Jurkat, Clone E6-1 (cell line): ENCODE data around the gene ACTC1.

ENCODE experiments used
- DNase-seq: peaks from one replicate; pipeline ENCODE4 v3.0.0-alpha.2; 2011; ENCODE audit warnings: low read depth, low spot score
- H3K4me3 ChIP-seq: 2 replicates; pipeline ENCODE4 v1.5.1; 2011; ENCODE audit warnings: mild to moderate bottlenecking, low read length, control low read depth, moderate library complexity

Gene ACTC1

DNA sequence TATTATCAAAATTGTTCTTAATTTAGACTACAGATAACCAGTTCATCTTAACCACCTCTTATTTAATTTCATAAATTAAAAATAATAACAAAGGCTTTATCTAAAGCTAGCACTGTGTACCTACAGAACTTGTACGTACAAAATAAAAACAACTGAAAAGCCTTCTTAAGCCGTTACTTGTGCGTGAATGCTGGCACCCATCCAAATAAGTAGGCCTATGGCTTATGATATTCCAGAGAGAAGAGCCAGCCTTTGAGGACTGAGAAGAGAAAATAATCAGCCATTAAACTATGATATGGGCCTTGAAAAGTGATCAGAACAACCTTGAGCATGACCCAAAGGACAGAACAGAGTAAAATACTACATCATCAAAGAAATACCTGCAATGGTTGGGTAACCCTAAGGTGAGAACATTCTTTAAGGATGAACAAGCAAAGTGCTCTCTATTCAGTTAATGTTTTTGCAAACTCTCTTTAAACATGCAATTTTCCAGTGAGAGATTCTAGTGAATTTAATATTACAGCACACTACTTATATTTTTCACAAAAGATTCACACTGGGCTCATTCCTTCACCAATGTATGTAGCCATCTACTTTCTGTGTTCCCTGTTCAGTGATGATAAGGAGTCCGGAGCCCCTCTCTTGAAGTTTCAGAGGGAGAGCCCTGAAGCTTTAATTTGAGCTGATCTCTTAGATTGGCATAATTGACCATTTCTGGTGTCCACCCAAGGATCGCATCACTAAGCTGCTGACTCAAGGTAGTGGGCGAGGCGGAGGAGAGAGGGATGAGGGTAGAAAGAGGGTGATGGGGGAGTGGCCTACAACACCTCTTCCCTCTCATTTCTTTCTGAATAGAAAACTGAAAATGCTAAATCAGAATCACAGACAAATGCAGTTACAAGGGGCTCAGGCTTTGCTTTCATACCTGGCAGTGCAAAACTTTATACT is 7.7 kb upstream of the ACTC1 start:
- H3K4me3 ChIP-seq = no peak overlapping the region
- DNase-seq = no peak

DNA sequence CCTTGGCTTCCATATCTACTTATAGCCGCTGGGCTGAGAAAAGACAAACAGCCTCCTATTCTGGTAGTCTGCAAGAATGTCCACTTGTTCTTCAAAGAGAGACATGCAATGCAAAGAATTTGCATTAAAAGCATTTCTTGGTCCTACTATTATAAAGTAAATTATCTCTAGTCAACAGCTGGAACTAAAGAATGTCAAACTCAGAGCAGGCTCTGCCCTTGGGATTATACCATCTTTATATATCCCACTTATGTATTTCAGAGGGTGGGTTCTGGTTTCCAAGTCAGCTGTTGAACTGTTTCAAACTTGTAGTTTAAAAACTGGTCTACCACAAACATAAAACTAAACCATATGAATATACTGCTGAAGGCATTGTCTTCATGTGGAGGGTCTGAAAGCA is 7.0 kb upstream of the ACTC1 start:
- H3K4me3 ChIP-seq = no peak overlapping the region
- DNase-seq = no peak

DNA sequence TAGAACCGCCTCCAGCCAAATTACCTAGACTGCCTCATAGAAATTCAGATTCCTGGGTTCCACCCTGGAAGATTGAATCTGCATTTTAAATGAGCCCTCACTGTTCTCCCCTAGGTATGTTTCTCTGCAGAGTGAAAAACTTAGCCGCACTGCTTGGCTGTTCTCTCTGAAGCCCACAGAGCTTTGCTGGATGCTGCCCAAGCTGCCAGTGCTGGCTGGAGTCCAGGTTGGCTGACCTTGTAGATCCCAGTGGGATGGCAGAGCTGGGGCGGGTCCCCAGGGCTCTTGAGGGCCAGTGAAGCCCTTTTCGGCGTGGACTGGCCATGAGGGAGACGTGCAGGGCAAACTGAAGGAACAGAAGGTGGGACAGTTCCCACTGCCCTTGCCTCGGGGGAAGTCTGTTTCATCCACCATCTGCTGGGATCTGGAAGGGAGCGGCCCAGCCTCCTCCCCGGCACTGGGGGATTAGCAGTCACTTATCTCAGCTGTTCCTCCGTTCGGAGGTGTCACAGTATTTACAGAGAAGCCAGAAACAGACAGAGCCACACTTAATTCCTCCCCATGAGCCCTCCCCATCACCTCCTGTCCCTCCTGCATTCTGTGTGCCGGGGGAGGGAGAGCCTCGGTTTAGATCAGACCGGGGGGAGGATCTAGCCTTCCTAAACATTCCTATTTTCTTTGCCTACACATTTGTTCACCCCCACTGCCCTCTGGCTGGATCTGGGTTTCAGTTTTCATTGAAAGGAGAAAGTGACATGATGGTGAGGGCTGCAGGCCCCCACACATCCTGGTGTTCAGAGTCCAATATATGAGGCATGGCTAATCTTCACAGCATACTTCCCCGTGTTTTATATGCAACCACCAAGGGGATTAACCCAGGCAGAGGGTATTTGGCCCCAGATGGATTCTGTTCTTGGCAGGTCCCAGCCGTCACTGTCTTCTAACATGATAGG is 4.1 kb upstream of the ACTC1 start:
- H3K4me3 ChIP-seq = no peak overlapping the region
- no peak for DNase-seq

DNA sequence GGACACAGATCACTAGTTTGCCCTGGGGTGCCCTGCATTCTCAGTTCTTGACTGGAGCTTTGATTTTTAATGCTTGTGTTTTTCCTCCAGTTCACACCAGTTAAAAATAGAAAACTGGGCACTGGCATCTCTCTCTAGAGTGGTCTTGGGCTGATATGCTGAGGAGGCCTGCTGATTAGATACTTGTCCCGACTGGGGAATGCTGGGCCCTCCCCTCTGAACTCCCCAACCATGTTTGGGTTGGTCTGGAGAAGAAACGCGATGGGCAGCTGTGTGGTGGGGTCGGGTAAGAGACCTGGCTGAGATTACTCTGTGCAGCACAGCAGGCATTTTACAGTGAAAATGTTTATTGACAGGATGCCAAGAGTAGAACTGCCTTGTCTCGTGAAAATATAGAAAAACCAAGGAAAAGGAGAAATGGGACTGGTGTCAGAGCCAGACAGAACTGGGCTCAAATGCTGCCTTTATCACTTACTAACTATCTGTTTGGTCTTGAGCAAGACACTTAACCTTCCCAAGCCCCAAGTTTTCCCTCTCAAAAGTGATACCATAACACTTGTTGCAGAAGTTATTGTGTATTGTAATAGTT is 1.6 kb upstream of the ACTC1 start:
- DNase-seq = no peak
- H3K4me3 ChIP-seq = no peak overlapping the region

DNA sequence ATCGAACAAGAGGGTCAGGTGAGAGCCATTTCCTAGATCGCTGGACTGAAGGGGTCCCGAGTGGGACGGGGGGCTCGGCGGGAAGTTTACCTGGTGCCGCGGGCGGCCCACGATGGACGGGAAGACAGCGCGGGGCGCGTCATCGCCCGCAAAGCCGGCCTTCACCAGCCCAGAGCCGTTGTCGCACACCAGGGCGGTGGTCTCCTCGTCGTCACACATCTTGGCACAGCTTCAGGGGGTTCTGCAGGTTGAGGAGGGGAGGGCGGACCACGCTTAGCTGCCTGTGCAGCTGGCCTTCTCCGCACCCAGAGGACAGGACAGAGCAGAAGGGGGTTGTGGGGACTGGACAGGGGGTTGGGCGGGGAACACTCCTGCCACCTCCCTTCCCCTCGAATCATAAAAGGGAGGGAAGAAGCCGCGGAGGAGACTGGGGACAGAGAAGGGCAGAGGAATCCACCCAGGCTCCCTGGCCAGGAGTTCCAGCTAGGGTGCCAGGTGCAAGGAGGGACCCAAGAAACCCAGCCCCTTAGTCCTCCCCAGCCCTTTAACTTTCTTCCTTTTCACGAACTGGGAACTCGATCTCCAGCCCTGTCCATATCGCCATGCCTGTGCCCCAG is 651 bp downstream of the ACTC1 start:
- no peak overlapping the region for H3K4me3 ChIP-seq
- no peak for DNase-seq

DNA sequence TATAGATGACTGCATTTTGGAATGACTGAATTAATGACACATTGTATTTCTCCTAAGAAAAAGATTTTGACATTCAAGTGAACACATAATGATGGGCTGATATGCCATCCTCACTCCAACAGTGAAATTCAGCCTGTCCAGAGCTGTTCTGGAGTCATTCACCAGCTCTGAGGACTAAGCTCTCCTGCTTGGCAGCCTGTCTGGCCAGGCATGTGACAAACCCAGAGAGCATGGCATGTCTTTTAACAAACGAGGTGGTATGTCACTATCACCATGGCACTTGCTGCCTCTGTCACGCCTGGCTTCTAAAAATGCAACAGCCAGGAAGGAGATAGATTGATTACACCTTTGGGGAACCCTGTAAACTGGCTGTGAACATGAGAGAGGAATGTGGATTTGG is 1.4 kb downstream of the ACTC1 start:
- DNase-seq = no peak

DNA sequence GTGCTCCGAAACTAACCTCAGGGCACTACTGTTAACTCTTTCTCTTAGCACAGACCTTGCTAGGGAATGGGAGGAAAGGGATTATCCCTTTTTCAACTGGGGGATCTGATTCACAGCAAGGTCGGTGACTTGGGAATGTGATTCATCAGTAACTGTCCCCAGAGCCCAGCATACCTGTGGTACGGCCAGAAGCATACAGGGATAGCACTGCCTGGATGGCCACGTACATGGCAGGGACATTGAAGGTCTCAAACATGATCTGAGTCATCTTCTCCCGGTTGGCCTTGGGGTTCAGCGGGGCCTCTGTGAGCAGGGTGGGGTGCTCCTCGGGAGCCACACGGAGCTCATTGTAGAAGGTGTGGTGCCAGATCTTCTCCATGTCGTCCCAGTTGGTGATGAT is 2.3 kb downstream of the ACTC1 start:
- H3K4me3 ChIP-seq = no peak overlapping the region
- DNase-seq = no peak

More for the DNA sequence above, 1.4 kb downstream of the ACTC1 start:
- H3K4me3 ChIP-seq = no peak overlapping the region

DNA sequence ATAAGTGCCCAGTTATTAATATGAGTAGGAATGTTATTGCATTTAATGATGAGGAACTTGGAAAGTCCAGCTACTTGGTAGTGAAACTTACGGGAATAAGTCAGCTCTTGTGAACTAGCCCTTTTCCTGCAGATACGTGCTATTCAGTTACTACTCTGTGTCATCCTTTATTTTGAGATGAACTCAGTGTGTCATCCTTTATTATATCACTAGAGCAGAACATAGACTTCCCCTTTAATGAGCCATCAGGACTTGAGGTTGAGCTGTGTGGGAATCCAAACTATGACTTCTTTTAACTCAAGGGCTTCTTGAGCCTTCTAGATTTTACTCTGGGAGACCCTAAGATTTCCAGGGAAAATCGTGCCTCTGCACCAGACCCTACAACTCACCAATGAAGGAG is 3.6 kb downstream of the ACTC1 start:
- DNase-seq = no peak
- no peak overlapping the region for H3K4me3 ChIP-seq

DNA sequence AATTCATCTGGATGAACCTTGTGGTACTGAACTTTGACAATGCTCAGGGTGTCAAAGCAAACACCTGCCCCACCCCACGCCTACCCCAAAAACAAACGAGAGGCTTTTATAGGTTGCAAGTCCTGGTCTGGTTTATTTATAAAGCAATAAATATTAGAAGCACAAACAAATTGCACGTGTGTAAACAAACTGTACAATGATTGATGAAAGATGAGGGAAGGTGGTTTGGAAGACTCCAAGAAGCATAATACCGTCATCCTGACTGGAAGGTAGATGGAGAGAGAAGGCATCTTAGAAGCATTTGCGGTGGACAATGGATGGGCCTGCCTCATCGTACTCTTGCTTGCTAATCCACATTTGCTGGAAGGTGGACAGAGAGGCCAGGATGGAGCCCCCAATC is 5.2 kb downstream of the ACTC1 start:
- DNase-seq = no peak
- no peak overlapping the region for H3K4me3 ChIP-seq

DNA sequence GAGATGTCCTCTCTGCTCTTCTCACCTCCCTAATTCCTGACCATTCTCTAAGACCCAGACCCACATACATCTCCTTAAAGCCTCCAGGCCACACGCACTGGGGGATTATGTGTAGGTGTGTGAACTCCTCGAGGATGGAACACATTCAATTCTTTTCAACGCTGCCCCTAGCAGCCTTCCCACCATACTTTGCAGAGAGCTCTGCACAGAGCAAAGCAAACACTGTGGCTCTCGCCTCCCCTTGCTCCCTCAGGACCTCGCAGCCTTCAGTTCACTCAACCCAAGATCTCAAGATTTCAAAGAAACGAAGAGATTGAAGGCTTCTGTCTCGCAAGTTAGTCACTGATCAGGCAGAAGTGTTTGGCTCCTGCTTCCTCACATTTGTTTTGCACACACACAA is 6.0 kb downstream of the ACTC1 start:
- H3K4me3 ChIP-seq = no peak overlapping the region
- no peak for DNase-seq

DNA sequence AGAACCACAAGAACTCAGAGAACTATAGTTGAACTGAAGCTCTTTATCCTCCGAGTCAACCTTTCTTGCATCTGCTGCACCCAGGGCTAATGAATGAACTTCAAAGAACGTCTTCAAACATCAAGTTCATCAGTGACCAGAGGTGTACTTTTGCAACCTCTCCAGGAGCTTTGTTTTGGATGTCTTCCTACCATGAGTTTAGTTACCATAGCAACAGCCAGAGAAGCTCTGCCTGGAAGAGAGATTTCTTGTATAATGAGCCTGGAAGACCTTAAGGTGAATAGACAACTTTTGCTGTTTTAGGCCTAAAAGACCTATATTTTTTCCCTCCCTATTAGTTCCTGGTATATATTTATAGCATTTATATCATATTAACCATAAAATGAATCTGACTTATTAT is 9.1 kb downstream of the ACTC1 start:
- H3K4me3 ChIP-seq = no peak overlapping the region
- DNase-seq = no peak

DNA sequence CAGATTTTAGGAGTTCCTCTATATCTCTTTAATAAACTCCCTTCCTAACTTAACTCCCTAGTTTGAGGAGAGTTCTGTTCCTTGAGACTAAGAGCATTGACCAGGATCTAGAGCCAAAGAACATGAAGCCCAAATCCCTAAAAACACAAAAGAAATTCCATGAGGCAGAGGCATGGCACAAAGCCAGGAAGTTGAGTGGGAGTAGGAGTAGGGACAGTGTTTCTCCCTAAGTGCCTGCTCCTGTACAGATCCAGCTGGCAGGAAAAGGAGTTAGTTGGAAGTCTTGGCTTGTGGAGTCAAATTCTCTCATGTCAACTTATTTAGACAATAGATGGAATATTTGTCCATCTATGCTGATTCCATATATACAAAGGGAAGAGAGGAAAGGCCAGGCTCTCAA is 11.4 kb downstream of the ACTC1 start:
- DNase-seq = no peak
- no peak overlapping the region for H3K4me3 ChIP-seq

DNA sequence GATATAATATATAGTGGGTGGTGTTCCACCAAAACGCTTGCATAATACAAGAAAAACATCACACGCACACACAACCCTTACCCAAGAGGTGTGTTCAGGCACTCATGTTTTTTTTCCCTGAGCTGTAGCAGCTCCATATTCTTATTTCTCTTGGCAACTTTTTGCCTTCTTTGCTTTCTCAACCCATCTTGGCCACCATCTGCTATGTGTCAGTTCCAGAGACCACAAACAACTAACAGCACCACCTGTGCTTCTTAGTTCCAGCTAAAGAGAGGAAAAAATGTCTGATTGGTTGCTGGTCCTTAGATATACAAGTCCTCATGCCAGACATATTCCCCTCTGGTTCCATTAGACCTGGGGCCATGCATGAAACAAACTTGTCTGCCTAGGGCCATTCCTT is 11.9 kb downstream of the ACTC1 start:
- no peak for DNase-seq
- no peak overlapping the region for H3K4me3 ChIP-seq

DNA sequence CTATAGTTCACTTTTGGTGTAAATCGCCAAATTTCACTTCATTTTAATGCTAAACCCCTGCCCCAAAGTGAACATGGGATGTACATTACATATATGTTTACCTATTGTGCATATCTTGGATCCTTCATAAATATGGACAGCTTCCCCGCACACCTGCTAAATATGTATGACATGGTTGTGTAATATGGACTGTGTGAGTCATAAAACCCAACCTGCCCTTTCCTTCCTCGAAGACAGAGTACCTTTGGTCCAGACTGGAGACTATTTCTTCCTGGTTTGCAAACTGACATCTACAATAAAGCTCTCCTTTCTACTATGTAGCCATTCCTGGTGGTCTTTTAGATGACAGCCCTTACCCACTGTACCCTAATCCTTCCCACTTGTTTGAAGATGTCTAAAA is 12.4 kb downstream of the ACTC1 start:
- no peak overlapping the region for H3K4me3 ChIP-seq
- no peak for DNase-seq

DNA sequence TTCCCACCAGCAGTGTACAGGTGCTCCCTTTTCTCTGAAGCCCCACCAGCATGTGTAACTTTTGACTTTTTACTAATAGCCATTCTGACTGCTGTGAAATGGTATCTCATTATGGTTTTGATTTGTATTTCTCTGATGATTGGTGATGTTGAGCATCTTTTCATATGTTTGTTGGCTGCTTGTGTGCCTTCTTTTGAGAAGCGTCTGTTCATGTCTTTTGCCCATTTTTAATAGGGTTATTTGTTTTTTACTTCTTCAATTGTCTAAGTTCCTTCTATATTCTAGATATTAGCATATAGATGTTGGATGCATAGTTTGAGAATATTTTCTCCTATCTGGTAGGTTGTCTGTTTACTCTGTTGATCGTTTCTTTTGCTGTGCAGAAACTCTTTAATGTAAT is 14.6 kb downstream of the ACTC1 start:
- no peak overlapping the region for H3K4me3 ChIP-seq
- DNase-seq = no peak

DNA sequence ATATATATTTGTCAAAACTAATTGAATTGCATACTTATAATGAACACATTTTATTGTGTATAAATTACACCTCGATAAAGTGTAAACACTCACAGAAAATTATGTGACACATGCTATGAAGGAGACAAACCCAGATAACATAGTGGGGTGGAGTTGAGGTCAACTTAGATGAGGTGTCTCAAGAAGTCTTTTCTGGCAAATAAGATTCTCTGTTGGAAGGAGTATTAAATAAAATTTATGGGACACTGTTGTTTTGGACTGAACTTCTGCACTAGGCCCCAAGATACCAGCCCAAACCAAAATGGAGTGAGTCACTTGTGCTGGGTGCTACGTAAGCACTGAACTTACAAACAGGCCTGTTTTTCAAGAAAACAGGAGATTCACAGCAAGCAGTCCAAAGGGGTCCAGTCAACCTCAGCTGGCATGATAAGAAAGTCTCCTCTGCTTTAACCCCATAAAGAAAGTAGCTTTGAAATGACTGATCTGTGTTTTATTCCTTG is 18.7 kb downstream of the ACTC1 start:
- no peak for DNase-seq
- H3K4me3 ChIP-seq = no peak overlapping the region

DNA sequence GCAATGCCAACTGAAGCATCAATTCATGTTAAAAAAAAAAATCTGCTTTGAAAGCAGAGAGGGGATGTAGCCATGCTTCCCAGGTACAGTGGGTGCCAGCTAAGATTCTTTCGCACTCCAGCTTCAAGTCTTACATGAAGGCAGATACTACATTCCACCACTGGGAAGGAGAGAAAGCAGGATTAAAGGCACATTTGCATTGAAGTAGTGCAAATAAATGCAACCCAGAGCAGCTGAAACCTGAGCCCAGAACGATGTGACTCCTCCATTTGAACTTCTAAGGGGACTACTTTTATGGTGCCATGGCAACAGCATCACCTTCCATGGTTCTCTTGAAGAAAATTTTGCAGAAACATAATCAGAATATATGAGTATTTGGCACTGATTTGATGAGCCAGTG is 21.4 kb downstream of the ACTC1 start:
- DNase-seq = no peak
- no peak overlapping the region for H3K4me3 ChIP-seq

DNA sequence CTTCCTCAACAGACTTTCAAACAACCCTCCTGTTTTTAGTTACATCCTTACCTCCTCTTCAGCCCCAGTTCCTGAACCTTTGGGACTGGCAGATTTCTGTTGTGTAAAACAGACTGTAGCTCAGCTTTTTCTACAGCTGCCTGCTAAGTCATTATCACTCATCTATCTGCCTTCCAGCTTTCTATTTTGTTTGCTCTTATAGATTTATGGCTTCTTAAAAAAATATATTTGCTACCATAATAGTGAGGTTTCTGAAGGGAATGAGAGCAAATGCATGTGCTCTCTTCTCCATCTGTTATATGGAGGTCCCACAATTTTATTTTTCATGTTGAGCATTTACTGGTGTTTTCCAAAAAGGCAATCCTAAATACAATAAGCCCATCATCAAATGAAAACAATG is 22.3 kb downstream of the ACTC1 start:
- DNase-seq = no peak

DNA sequence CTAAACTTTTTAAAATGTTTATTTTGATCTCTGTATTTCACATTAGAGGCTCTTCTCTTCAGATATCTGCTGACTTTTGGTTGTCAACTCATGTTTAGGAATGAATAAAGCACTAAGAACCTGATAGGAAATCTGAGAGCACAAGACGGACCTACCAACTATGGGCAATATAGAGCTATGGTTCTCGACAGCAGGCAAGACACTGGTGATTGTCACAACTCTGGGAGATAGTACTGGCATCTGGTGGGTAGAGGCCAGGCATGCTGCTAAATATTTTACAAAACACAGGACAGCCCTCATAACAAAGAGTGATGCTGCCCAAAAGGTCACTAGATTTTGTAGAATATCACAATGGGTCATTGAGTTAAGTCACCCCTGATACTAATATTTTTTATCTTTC is 23.0 kb downstream of the ACTC1 start:
- DNase-seq = no peak

More for the DNA sequence above, 22.3 kb downstream of the ACTC1 start:
- H3K4me3 ChIP-seq = no peak overlapping the region

More for the DNA sequence above, 23.0 kb downstream of the ACTC1 start:
- H3K4me3 ChIP-seq = no peak overlapping the region
